HepG2 (cell line): ENCODE measurements around the gene ACADSB. TPM values are rescaled to one million over a fixed set of nuclear protein-coding genes. Genes with fewer than 3 reads are reported as not detected.

ENCODE experiments used
- FOSL2 ChIP-seq: sonication (generic); formaldehyde crosslinking; IDR thresholded peaks from 2 replicates; pipeline ENCODE4 v1.4.0; 2020; ENCODE audit warnings: missing genetic modification reagents
- IRF9 ChIP-seq: sonication (generic); formaldehyde crosslinking; IDR thresholded peaks from 2 replicates; pipeline ENCODE4 v1.8.0; 2022; ENCODE audit warnings: missing genetic modification reagents, mild to moderate bottlenecking, borderline replicate concordance
- KLF15 ChIP-seq: sonication (generic); formaldehyde crosslinking; IDR thresholded peaks from 2 replicates; pipeline ENCODE4 v1.8.1; 2023; ENCODE audit warnings: borderline replicate concordance, mild to moderate bottlenecking, inconsistent platforms, missing genetic modification reagents, mixed read lengths
- LBX2 ChIP-seq: sonication (generic); formaldehyde crosslinking; IDR thresholded peaks from 2 replicates; pipeline ENCODE4 v1.5.0; 2020; ENCODE audit warnings: missing genetic modification reagents, mild to moderate bottlenecking, borderline replicate concordance
- NFATC3 ChIP-seq: sonication (generic); formaldehyde crosslinking; IDR thresholded peaks from 2 replicates; pipeline ENCODE4 v1.5.1; 2020; ENCODE audit warnings: mild to moderate bottlenecking, missing genetic modification reagents
- POLR2G ChIP-seq: fragments of 200-400 bp; formaldehyde crosslinking; IDR thresholded peaks from 2 replicates; pipeline ENCODE4 v1.6.1; 2018; ENCODE audit warnings: mild to moderate bottlenecking, low read depth, low read length, moderate library complexity
- SMAD1 ChIP-seq: sonication (generic); formaldehyde crosslinking; IDR thresholded peaks from 2 replicates; pipeline ENCODE4 v1.4.0; 2020; ENCODE audit warnings: missing genetic modification reagents, low read depth, mild to moderate bottlenecking, borderline replicate concordance
- SMARCC2 ChIP-seq: fragments of 450-650 bp; IDR thresholded peaks from 2 replicates; pipeline ENCODE4 v1.6.1; 2017; ENCODE audit warnings: antibody characterized with exemption, mild to moderate bottlenecking
- TFAP4 ChIP-seq: sonication (generic); IDR thresholded peaks from 2 replicates; pipeline ENCODE4 v1.6.1; 2016; ENCODE audit warnings: low read depth, borderline replicate concordance
- THAP9 ChIP-seq: sonication (generic); formaldehyde crosslinking; IDR thresholded peaks from 2 replicates; pipeline ENCODE4; 2020; ENCODE audit warnings: missing genetic modification reagents, mild to moderate bottlenecking, borderline replicate concordance
- ZNF136 ChIP-seq: sonication (generic); formaldehyde crosslinking; IDR thresholded peaks from 2 replicates; pipeline ENCODE4 v1.8.1; 2022; ENCODE audit warnings: low read depth, mild to moderate bottlenecking, moderate library complexity, missing genetic modification reagents
- ZNF230 ChIP-seq: sonication (generic); formaldehyde crosslinking; IDR thresholded peaks from 2 replicates; pipeline ENCODE4 v1.4.0; 2020; ENCODE audit warnings: mild to moderate bottlenecking, missing genetic modification reagents
- ZNF550 ChIP-seq: sonication (generic); formaldehyde crosslinking; IDR thresholded peaks from 2 replicates; pipeline ENCODE4 v1.4.0; 2020; ENCODE audit warnings: mild to moderate bottlenecking, missing genetic modification reagents, borderline replicate concordance
- ZNF580 ChIP-seq: IDR thresholded peaks from 2 replicates; pipeline ENCODE4 v1.6.1; 2016; ENCODE audit warnings: low read depth, borderline replicate concordance
- ZNF784 ChIP-seq: sonication (generic); formaldehyde crosslinking; IDR thresholded peaks from 2 replicates; pipeline ENCODE4 v1.5.1; 2020; ENCODE audit warnings: missing genetic modification reagents, mild to moderate bottlenecking, borderline replicate concordance
- ZNF879 ChIP-seq: sonication (generic); formaldehyde crosslinking; IDR thresholded peaks from 2 replicates; pipeline ENCODE4 v1.8.1; 2023; ENCODE audit warnings: missing genetic modification reagents
- ZSCAN31 ChIP-seq: sonication (generic); formaldehyde crosslinking; IDR thresholded peaks from 2 replicates; pipeline ENCODE4 v1.5.0; 2020; ENCODE audit warnings: low read depth, mild to moderate bottlenecking, missing genetic modification reagents
- ZXDC ChIP-seq: sonication (generic); formaldehyde crosslinking; IDR thresholded peaks from 2 replicates; pipeline ENCODE4 v1.5.0; 2020; ENCODE audit warnings: mild to moderate bottlenecking, missing genetic modification reagents
- polyA plus RNA-seq, 8 experiments: library from polyadenylated mRNA; depleted of rRNA in 3 of 8; stranded (reverse) in 7 of 8; unstranded in 1 of 8; fragments of >200 nt; fragmentation: Illumina TruSeq in 4 of 8; extraction: Trizol in 4 of 8; gene quantifications; 2 replicates each; pipeline versions ENCODE4 v1.2.1 to v1.2.3, GENCODE V29; 2011 to 2016; ENCODE audit warnings: low read depth in 4 of 8, missing spikeins in 1 of 8, mixed read lengths in 1 of 8; ENCODE audit not compliant: insufficient read depth in 1 of 8
- total RNA-seq, 5 experiments: library from RNA; depleted of rRNA; stranded (reverse); fragments of >200 nt; fragmentation: Illumina TruSeq; extraction: Trizol; gene quantifications; 2 replicates each; pipeline ENCODE4 v1.2.3, GENCODE V29; 2016; ENCODE audit warnings: low read depth in 1 of 5

Gene ACADSB
- total and polyA plus RNA-seq, 2 of the 13 experiments (the other 11 are each of a cell fraction or from before 2014, with no cell fraction given): 80.0 to 87.6 TPM

GRCh38 chr10:122980209-122981065 lies 28.4 kb upstream of the ACADSB start, which contains the start of gene PSTK (continued):
- TF ChIP-seq NFATC3 (CRISPR knock-in tag) (no peak), FOSL2 (CRISPR knock-in tag) (peak; percentile 61; the same call in 1 of the 2 replicates), POLR2G (peak; percentile 89), THAP9 (CRISPR knock-in tag) (peak; percentile 66; the same call in 1 of the 2 replicates), SMARCC2 (no peak), ZSCAN31 (0 out of 2 replicates have a peak, but pooled peaks have one; percentile 56), LBX2 (CRISPR knock-in tag) (no peak), ZNF879 (no peak), TFAP4 (peak; percentile 34; the same call in 1 of the 2 replicates), IRF9 (CRISPR knock-in tag) (no peak), ZNF230 (CRISPR knock-in tag) (no peak), KLF15 (CRISPR knock-in tag) (no peak), ZNF580 (CRISPR knock-in tag) (peak; percentile 67; the same call in 1 of the 2 replicates), ZNF550 (no peak), ZNF784 (CRISPR knock-in tag) (peak; percentile 45; the same call in 1 of the 2 replicates), SMAD1 (CRISPR knock-in tag) (0 out of 2 replicates have a peak, but pooled peaks have one; percentile 50), ZNF136 (CRISPR knock-in tag) (peak; percentile 79; the same call in 1 of the 2 replicates), ZXDC (CRISPR knock-in tag) (peak; percentile 83)
